SK-N-SH treated with all-trans-retinoic acid at 6 μM for 48 hours (cell line): Measurements from ENCODE around the gene UBE2V1.

Experiments
- ARNTL ChIP-seq: fragments of 450-650 bp; formaldehyde crosslinking; IDR thresholded peaks from 2 replicates; pipeline ENCODE4 v1.5.0; 2020; ENCODE audit warnings: low read depth, mild to moderate bottlenecking, moderate library complexity, borderline replicate concordance
- BACH2 ChIP-seq: fragments of 250-450 bp; sonication (Bioruptor Pico); IDR thresholded peaks from 2 replicates; pipeline ENCODE4 v1.9.0; 2021; ENCODE audit warnings: mild to moderate bottlenecking, borderline replicate concordance
- ESRRG ChIP-seq: fragments of 250-450 bp; sonication (Bioruptor Pico); IDR thresholded peaks from 2 replicates; pipeline ENCODE4 v1.6.1; 2021; ENCODE audit warnings: mild to moderate bottlenecking
- GLIS3 ChIP-seq: fragments of 250-450 bp; sonication (Bioruptor Pico); IDR thresholded peaks from 2 replicates; pipeline ENCODE4 v1.5.0; 2020; ENCODE audit warnings: mild to moderate bottlenecking, moderate library complexity
- OSR1 ChIP-seq: fragments of 250-450 bp; sonication (Bioruptor Pico); IDR thresholded peaks from 2 replicates; pipeline ENCODE4 v1.8.0; 2022; ENCODE audit warnings: moderate library complexity, mild to moderate bottlenecking, inconsistent platforms
- PATZ1 ChIP-seq: fragments of 250-450 bp; sonication (Bioruptor Pico); IDR thresholded peaks from 2 replicates; pipeline ENCODE4 v1.8.0; 2020; ENCODE audit warnings: mild to moderate bottlenecking, moderate library complexity, borderline replicate concordance
- POU6F1 ChIP-seq: fragments of 250-450 bp; sonication (Bioruptor Pico); IDR thresholded peaks from 2 replicates; pipeline ENCODE4 v1.8.0; 2021; ENCODE audit warnings: low read depth, mild to moderate bottlenecking, moderate library complexity, borderline replicate concordance
- PPARA ChIP-seq: fragments of 250-450 bp; sonication (Bioruptor Pico); IDR thresholded peaks from 2 replicates; pipeline ENCODE4 v1.5.0; 2020; ENCODE audit warnings: mild to moderate bottlenecking, borderline replicate concordance
- RARB ChIP-seq: fragments of 250-450 bp; sonication (Bioruptor Pico); IDR thresholded peaks from 2 replicates; pipeline ENCODE4 v1.8.0; 2021; ENCODE audit warnings: mild to moderate bottlenecking, moderate library complexity
- TCF4 ChIP-seq: fragments of 250-450 bp; sonication (Bioruptor Pico); IDR thresholded peaks from 2 replicates; pipeline ENCODE4 v1.8.0; 2021; ENCODE audit warnings: mild to moderate bottlenecking, moderate library complexity, borderline replicate concordance
- ZFP3 ChIP-seq: fragments of 250-450 bp; sonication (Bioruptor Pico); IDR thresholded peaks from 2 replicates; pipeline ENCODE4 v1.5.0; 2020; ENCODE audit warnings: mild to moderate bottlenecking, moderate library complexity
- ZFP30 ChIP-seq: fragments of 450-650 bp; formaldehyde crosslinking; IDR thresholded peaks from 2 replicates; pipeline ENCODE4 v1.5.0; 2022; ENCODE audit warnings: mild to moderate bottlenecking, moderate library complexity

GRCh38 chr20:50099565-50099991, 13.4 kb downstream of the UBE2V1 start:
- no peak for TF ChIP-seq ARNTL (CRISPR knock-in tag)
- TF ChIP-seq GLIS3 (CRISPR knock-in tag), result no peak
- TF ChIP-seq PATZ1 (CRISPR knock-in tag), result no peak
- no peak for TF ChIP-seq ESRRG
- TF ChIP-seq ZFP3, result no peak
- TF ChIP-seq PPARA (CRISPR knock-in tag), result no peak
- no peak for TF ChIP-seq OSR1 (CRISPR knock-in tag)
- no peak for TF ChIP-seq ZFP30 (CRISPR knock-in tag)
- no peak for TF ChIP-seq TCF4 (CRISPR knock-in tag)
- TF ChIP-seq RARB (CRISPR knock-in tag), result no peak
- TF ChIP-seq POU6F1 (CRISPR knock-in tag), result no peak
- TF ChIP-seq BACH2 (CRISPR knock-in tag), result no peak
